Mesendoderm (in vitro differentiated cells): ENCODE data around the gene ABCA1.
A peak's percentile ranks its signal among the peaks of the same experiment; 100 is the strongest.
"Not testable (repeated sequence)": the region's sequence is repeated elsewhere in the genome, so short reads cannot be mapped to it uniquely, and the experiment has no call there.

Experiments
- DNase-seq: peaks from one replicate; pipeline ENCODE4 v3.0.0; 2013
- H2AK5ac ChIP-seq: 2 replicates; pipeline ENCODE4 v1.6.1; 2013; ENCODE audit warnings: low read length, inconsistent platforms
- H2BK120ac ChIP-seq: 2 replicates; pipeline ENCODE4 v1.6.1; 2013; ENCODE audit warnings: low read depth, mild to moderate bottlenecking, low read length, moderate library complexity, mixed read lengths
- H2BK15ac ChIP-seq: replicated peaks from 2 replicates; pipeline ENCODE4 v1.6.1; 2013; ENCODE audit warnings: low read depth, mild to moderate bottlenecking, moderate library complexity
- H2BK5ac ChIP-seq: 2 replicates; pipeline ENCODE4 v1.6.1; 2013; ENCODE audit warnings: low read length, inconsistent platforms
- H3K18ac ChIP-seq: 2 replicates; pipeline ENCODE4 v1.6.1; 2013; ENCODE audit warnings: mild to moderate bottlenecking, low read length, mixed read lengths
- H3K23ac ChIP-seq: one replicate; pipeline ENCODE4 v1.6.1; 2013; ENCODE audit warnings: low read length
- H3K27ac ChIP-seq: 2 replicates; pipeline ENCODE4 v1.5.1; 2013; ENCODE audit warnings: low read depth, mild to moderate bottlenecking, inconsistent platforms, low read length, moderate library complexity
- H3K27me3 ChIP-seq: 2 replicates; pipeline ENCODE4 v1.6.1; 2013; ENCODE audit warnings: low read length, control low read depth, mild to moderate bottlenecking, inconsistent platforms; ENCODE audit not compliant: insufficient read depth, poor library complexity
- H3K36me3 ChIP-seq: 2 replicates; pipeline ENCODE4 v1.6.1; 2013; ENCODE audit warnings: low read length, inconsistent platforms; ENCODE audit not compliant: control insufficient read depth, insufficient read depth
- H3K4ac ChIP-seq: one replicate; pipeline ENCODE4 v1.6.1; 2013; ENCODE audit warnings: low read depth, mild to moderate bottlenecking, low read length, moderate library complexity
- H3K4me1 ChIP-seq: 2 replicates; pipeline ENCODE4 v1.6.1; 2013; ENCODE audit warnings: low read depth, low read length, inconsistent platforms; ENCODE audit not compliant: control insufficient read depth
- H3K4me2 ChIP-seq: 2 replicates; pipeline ENCODE4 v1.6.1; 2013; ENCODE audit warnings: low read length
- H3K4me3 ChIP-seq: 2 replicates; pipeline ENCODE4 v1.5.1; 2013; ENCODE audit warnings: mild to moderate bottlenecking, low read length
- H3K56ac ChIP-seq: one replicate; pipeline ENCODE4 v1.6.1; 2013; ENCODE audit warnings: low read length
- H3K79me1 ChIP-seq: 2 replicates; pipeline ENCODE4 v1.6.1; 2013; ENCODE audit warnings: low read length, inconsistent platforms
- H3K79me2 ChIP-seq: 2 replicates; pipeline ENCODE4 v1.6.1; 2013; ENCODE audit warnings: mild to moderate bottlenecking, low read length; ENCODE audit not compliant: control insufficient read depth, insufficient read depth
- H3K9ac ChIP-seq: 2 replicates; pipeline ENCODE4 v1.6.1; 2013; ENCODE audit warnings: low read length, inconsistent platforms
- H4K5ac ChIP-seq: one replicate; pipeline ENCODE4 v1.6.1; 2013; ENCODE audit warnings: low read length
- H4K8ac ChIP-seq: one replicate; pipeline ENCODE4 v1.6.1; 2013; ENCODE audit warnings: low read depth, mild to moderate bottlenecking, control low read depth, low read length, moderate library complexity
- WGBS: extraction: QIAGEN DNeasy Blood & Tissue Kit; methylation state at CpG from one replicate; pipeline ENCODE4 v1.1.7; 2013; ENCODE audit warnings: low lambda C conversion rate, missing lambda C conversion rate; ENCODE audit not compliant: insufficient coverage; ENCODE audit errors: extremely low coverage; 5-methylcytosine and 5-hydroxymethylcytosine counted together

ABCA1 gene

GRCh38 chr9:104958751-104959150 lies 30.8 kb upstream of the ABCA1 start:
- H2BK5ac ChIP-seq: no peak overlapping the region
- H4K5ac ChIP-seq: no peak overlapping the region
- H3K79me1 ChIP-seq: no peaks in the 10 kb centered on the region
- H3K4me2 ChIP-seq: no peak overlapping the region
- no peak overlapping the region for H3K4me3 ChIP-seq
- no peak overlapping the region for H3K9ac ChIP-seq
- no peak overlapping the region for H3K4ac ChIP-seq
- H4K8ac ChIP-seq: no peak overlapping the region
- no peak overlapping the region for H2AK5ac ChIP-seq
- WGBS: no CpG with 5 or more reads among the region's 1 CpG
- no peak for DNase-seq
- no peak overlapping the region for H2BK15ac ChIP-seq
- no peak overlapping the region for H3K23ac ChIP-seq
- no peak overlapping the region for H2BK120ac ChIP-seq
- H3K36me3 ChIP-seq: no peaks in the 10 kb centered on the region
- no peak overlapping the region for H3K56ac ChIP-seq
- H3K27me3 ChIP-seq: no peaks in the 10 kb centered on the region
- H3K4me1 ChIP-seq: peaks cover 4% of the 10 kb centered on the region
- H3K79me2 ChIP-seq: no peaks in the 10 kb centered on the region
- H3K27ac ChIP-seq: no peak overlapping the region
- no peak overlapping the region for H3K18ac ChIP-seq

DNA sequence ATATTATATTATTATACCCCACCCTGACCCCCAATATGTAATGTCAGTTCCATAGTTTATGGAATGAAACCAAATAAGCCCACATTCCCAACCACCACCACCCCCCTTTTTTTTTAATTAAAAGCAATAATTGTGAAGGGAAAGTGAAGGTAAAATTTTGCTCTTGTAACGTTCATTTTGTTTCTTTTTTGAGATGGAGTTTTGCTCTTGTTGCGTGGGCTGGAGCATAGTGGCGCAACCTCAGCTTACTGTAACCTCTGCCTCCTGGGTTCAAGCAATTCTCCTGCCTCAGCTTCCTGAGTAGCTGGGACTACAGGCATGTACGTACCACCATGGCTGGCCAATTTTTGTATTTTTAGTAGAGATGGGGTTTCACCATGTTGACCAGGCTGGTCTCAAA lies 30.1 kb upstream of the ABCA1 start:
- not testable (repeated sequence) for H3K79me2 ChIP-seq, H2BK5ac ChIP-seq, H3K79me1 ChIP-seq, H3K4me2 ChIP-seq, H4K8ac ChIP-seq, H3K4ac ChIP-seq, H2BK15ac ChIP-seq, H4K5ac ChIP-seq, H3K9ac ChIP-seq, H2AK5ac ChIP-seq, H3K23ac ChIP-seq, H3K4me1 ChIP-seq, H3K4me3 ChIP-seq, H3K27ac ChIP-seq, DNase-seq, H3K36me3 ChIP-seq, H3K27me3 ChIP-seq, H3K56ac ChIP-seq, H3K18ac ChIP-seq
- peak overlapping the region; percentile 15 for H2BK120ac ChIP-seq
- WGBS: no CpG with 5 or more reads among the region's 4 CpGs

DNA sequence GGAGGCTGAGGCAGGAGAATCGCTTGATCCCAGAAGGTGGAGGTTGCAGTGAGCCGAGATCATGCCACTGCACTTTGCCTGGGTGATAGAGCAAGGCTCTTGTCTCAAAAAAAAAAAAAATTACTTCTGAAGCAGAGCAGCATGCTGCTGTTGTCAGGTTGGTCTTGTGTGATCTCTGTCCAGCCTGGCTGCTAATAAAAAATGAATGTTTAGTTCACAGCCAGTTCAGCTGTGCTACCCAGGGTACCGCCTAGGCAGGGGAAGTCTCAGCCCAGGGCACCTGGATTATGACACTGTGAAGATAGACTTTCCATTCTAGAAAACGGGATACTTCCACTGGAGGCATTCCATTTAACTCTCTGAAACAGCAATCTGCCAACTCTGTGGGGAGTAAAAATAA lies 23.5 kb upstream of the ABCA1 start:
- Histone ChIP-seq H3K36me3 (no peaks in the 10 kb centered on the region), H3K79me2 (no peaks in the 10 kb centered on the region), H3K56ac (no peak overlapping the region), H3K4me3 (no peak overlapping the region), H4K5ac (no peak overlapping the region), H3K23ac (no peak overlapping the region), H2BK5ac (no peak overlapping the region), H2AK5ac (no peak overlapping the region), H3K27ac (no peak overlapping the region), H4K8ac (no peak overlapping the region), H2BK15ac (no peak overlapping the region), H3K4me2 (no peak overlapping the region), H3K4ac (no peak overlapping the region), H3K9ac (no peak overlapping the region), H3K79me1 (no peaks in the 10 kb centered on the region), H3K18ac (no peak overlapping the region), H3K27me3 (no peaks in the 10 kb centered on the region), H2BK120ac (no peak overlapping the region), H3K4me1 (no peaks in the 10 kb centered on the region)
- no peak for DNase-seq
- no CpG with 5 or more reads among the region's 4 CpGs for WGBS

- Histone ChIP-seq H3K27ac (no peak overlapping the region), H3K9ac (no peak overlapping the region), H3K56ac (no peak overlapping the region), H4K8ac (no peak overlapping the region), H2BK15ac (no peak overlapping the region), H3K79me1 (no peaks in the 10 kb centered on the region), H2BK120ac (no peak overlapping the region), H3K4me1 (no peaks in the 10 kb centered on the region), H3K79me2 (no peaks in the 10 kb centered on the region), H3K4ac (no peak overlapping the region), H3K18ac (no peak overlapping the region), H4K5ac (no peak overlapping the region), H3K27me3 (no peaks in the 10 kb centered on the region), H3K36me3 (no peaks in the 10 kb centered on the region), H2BK5ac (no peak overlapping the region), H2AK5ac (no peak overlapping the region), H3K4me2 (no peak overlapping the region), H3K4me3 (no peak overlapping the region), H3K23ac (no peak overlapping the region)
- WGBS: no CpG with 5 or more reads among the region's 4 CpGs
- DNase-seq: no peak
Observed at GRCh38 chr9:104950838-104951237, 22.9 kb upstream of the ABCA1 start.

GRCh38 chr9:104948277-104948676 lies 20.3 kb upstream of the ABCA1 start:
- H3K9ac ChIP-seq: no peak overlapping the region
- no peak overlapping the region for H2BK120ac ChIP-seq
- no peaks in the 10 kb centered on the region for H3K79me2 ChIP-seq
- H4K5ac ChIP-seq: no peak overlapping the region
- H3K27me3 ChIP-seq: no peaks in the 10 kb centered on the region
- H3K36me3 ChIP-seq: no peaks in the 10 kb centered on the region
- H3K27ac ChIP-seq: no peak overlapping the region
- no CpG with 5 or more reads among the region's 3 CpGs for WGBS
- H3K56ac ChIP-seq: no peak overlapping the region
- H3K4me2 ChIP-seq: no peak overlapping the region
- no peak overlapping the region for H3K4me3 ChIP-seq
- H2AK5ac ChIP-seq: no peak overlapping the region
- H4K8ac ChIP-seq: no peak overlapping the region
- H2BK15ac ChIP-seq: no peak overlapping the region
- H3K4me1 ChIP-seq: no peaks in the 10 kb centered on the region
- no peaks in the 10 kb centered on the region for H3K79me1 ChIP-seq
- H3K4ac ChIP-seq: no peak overlapping the region
- no peak overlapping the region for H3K18ac ChIP-seq
- no peak for DNase-seq
- no peak overlapping the region for H2BK5ac ChIP-seq
- no peak overlapping the region for H3K23ac ChIP-seq

DNA sequence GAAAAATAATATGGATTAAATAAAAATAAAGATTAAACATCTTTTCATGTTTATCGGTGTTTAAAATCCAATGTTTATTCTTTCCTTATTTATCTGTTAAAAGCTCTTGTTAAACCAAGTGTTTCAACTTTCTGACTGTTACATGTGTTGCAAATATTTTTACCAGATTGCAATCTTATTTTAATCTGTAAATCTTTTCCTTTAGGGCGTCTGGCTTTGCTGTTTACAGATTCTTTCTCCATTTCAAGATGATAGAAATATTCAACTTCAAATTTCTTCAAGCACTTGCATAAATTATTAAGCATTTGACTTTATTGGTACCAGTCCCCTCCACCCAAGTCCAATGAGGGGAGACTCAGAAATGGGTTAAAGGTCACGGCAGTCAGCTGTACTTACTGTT lies 16.9 kb upstream of the ABCA1 start:
- Histone ChIP-seq H3K4me1 (peaks cover 3% of the 10 kb centered on the region), H3K9ac (no peak overlapping the region), H3K4me3 (no peak overlapping the region), H3K18ac (no peak overlapping the region), H3K36me3 (no peaks in the 10 kb centered on the region), H4K8ac (no peak overlapping the region), H3K79me2 (no peaks in the 10 kb centered on the region), H2BK15ac (peak overlapping the region; percentile 7), H2AK5ac (no peak overlapping the region), H3K27ac (no peak overlapping the region), H2BK5ac (no peak overlapping the region), H3K23ac (no peak overlapping the region), H3K79me1 (no peaks in the 10 kb centered on the region), H3K56ac (no peak overlapping the region), H3K4ac (peak overlapping the region; percentile 36), H3K27me3 (no peaks in the 10 kb centered on the region), H3K4me2 (no peak overlapping the region), H2BK120ac (no peak overlapping the region), H4K5ac (no peak overlapping the region)
- no CpG with 5 or more reads among the region's 3 CpGs for WGBS
- DNase-seq: no peak
